ENCODE data around the gene KCMF1.

DNA sequence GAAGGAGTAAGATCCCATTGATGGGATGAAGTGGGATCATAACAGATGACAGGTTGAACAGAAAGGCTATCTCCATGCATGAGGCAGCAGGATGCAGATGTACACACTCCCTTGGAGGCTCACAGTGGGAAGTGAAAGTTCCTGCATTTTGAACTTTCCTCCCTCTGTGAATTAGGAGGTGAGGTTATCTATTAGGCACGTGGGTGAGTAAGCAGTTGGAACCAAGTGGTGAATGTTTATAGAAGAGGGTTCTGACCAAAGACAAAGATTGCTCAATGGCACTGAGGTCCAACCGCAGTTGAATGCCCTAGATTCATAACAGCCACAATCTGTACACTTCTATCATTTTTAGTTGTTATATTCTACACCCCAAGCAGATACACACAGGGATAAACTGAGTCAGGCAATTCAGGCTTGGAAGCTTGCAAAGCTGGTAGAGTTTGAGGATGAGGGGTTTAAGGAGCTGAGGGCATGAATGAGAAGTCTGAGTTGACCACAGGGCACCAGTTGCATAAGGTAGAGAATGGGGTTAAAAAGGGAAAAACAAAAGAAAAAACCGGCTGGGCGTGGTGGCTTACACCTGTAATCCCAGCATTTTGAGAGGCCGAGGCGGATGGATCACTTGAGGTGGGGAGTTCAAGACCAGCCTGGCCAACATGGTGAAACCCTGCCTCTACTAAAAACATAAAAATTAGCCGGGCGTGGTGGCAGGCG is 7.1 kb upstream of the KCMF1 start:
- no peak for TF ChIP-seq EZH2 (IDR thresholded peaks at IDR 0.05; ENCODE audit: borderline replicate concordance, insufficient read depth, low read depth, low read length, poor library complexity, severe bottlenecking)
- TF ChIP-seq, protein P1, sequence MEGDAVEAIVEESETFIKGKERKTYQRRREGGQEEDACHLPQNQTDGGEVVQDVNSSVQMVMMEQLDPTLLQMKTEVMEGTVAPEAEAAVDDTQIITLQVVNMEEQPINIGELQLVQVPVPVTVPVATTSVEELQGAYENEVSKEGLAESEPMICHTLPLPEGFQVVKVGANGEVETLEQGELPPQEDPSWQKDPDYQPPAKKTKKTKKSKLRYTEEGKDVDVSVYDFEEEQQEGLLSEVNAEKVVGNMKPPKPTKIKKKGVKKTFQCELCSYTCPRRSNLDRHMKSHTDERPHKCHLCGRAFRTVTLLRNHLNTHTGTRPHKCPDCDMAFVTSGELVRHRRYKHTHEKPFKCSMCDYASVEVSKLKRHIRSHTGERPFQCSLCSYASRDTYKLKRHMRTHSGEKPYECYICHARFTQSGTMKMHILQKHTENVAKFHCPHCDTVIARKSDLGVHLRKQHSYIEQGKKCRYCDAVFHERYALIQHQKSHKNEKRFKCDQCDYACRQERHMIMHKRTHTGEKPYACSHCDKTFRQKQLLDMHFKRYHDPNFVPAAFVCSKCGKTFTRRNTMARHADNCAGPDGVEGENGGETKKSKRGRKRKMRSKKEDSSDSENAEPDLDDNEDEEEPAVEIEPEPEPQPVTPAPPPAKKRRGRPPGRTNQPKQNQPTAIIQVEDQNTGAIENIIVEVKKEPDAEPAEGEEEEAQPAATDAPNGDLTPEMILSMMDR (IDR thresholded peaks at IDR 0.05), result no peak
